Duodenal mucosa (tissue), 2 donors: Measurements from ENCODE around the gene MAN1B1.

Source experiments
- H3K27ac ChIP-seq: one replicate; pipeline ENCODE4 v1.7.0; 2013; ENCODE audit warnings: low read depth, low read length
- H3K27me3 ChIP-seq, 2 donors: one replicate each; pipeline ENCODE4 v1.7.0; 2013; ENCODE audit warnings: low read length in 2 of 2, control low read depth in 1 of 2; ENCODE audit not compliant: insufficient read depth in 2 of 2, control insufficient read depth in 1 of 2
- H3K36me3 ChIP-seq, 2 donors: one replicate each; pipeline ENCODE4 v1.7.0; 2013; ENCODE audit warnings: low read length in 2 of 2, control low read depth in 1 of 2; ENCODE audit not compliant: insufficient read depth in 2 of 2, control insufficient read depth in 1 of 2
- H3K4me1 ChIP-seq, 2 donors: one replicate each; pipeline ENCODE4 v1.7.0; 2013; ENCODE audit warnings: low read length in 2 of 2, control low read depth in 1 of 2; ENCODE audit not compliant: insufficient read depth in 2 of 2, control insufficient read depth in 1 of 2
- H3K4me3 ChIP-seq, 2 donors: one replicate each; pipeline ENCODE4 v1.7.0; 2013; ENCODE audit warnings: low read length in 2 of 2, low read depth in 1 of 2
- H3K9ac ChIP-seq, 2 donors: one replicate each; pipeline ENCODE4 v1.7.0; 2013; ENCODE audit warnings: low read length in 2 of 2, low read depth in 1 of 2
- H3K9me3 ChIP-seq, 2 donors: one replicate each; pipeline ENCODE4 v1.7.0; 2013; ENCODE audit warnings: low read length in 2 of 2, control low read depth in 1 of 2; ENCODE audit not compliant: control insufficient read depth in 1 of 2

The MAN1B1 gene

DNA sequence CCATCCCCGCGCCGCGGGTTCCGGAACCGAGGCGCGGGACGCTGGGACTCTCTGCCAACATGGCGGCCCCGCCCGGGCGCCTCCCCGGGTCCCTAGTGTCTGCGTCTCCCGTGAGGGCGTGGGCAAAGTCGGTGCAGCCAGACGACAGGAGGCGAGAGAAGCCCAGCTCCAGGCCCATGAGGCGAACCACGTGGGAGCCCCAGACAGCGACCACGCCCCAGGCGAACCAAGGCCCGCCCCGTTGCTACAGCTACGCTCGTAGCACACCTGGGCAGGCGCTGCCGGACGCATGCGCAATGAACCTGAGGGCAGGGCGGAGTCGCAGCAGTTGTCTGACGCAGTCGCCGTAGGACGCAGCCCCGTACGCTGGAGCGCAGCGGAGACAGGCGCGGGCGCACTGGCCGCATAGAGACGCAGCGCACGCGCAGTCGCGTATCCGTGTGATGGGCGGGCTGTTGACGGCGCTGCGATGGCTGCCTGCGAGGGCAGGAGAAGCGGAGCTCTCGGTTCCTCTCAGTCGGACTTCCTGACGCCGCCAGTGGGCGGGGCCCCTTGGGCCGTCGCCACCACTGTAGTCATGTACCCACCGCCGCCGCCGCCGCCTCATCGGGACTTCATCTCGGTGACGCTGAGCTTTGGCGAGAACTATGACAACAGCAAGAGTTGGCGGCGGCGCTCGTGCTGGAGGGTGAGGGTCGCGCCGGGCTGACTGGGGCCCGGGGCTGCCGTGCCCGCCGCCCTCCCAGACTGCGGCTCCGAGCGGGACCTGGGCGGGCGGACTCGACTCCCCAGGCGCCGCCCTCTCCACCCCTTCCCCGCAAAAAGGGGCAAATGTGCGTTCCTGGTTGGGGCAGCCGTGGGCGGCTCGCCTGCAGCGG is at the start of gene MAN1B1:
Gene MAN1B1, plus strand, starts transcription at position 455 of the 878 bp plus-strand sequence. Its CDS starts 15 bp downstream, at position 470.
- Histone ChIP-seq H3K9me3 (no peaks in the 10 kb centered on the region), H3K27me3 (no peaks in the 10 kb centered on the region), H3K9ac (peak within 1 kb of the TSS; percentile 83 to 84), H3K36me3 (peaks cover 5 to 23% of the 10 kb centered on the region in 2 donors), H3K27ac (peak within 1 kb of the TSS; percentile 89), H3K4me1 (peaks cover 18 to 25% of the 10 kb centered on the region in 2 donors), H3K4me3 (peak within 1 kb of the TSS; percentile 72 to 79)

DNA sequence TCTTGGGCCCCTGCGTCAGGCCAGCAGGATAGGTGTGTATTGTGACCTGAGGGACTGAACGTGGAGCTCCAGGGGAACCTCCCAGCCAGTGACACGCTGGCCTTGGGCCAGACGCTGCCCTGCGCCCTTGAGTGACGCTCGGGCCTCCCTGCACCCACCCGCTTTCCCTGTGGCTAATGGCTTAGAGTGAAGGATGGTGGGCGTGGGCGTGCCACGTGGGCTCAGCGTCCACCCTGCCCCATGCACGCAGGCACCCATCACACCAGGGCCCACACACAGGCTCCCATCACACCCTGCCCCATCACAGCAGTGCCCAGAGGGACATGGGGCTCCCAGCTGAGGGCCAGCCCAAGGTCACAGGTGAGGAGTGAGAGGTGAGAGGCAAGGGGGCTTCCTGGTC is 49.8 kb upstream of the MAN1B1 start:
- Histone ChIP-seq H3K9ac (no peak overlapping the region), H3K4me3 (no peak overlapping the region), H3K27ac (no peak overlapping the region), H3K9me3 (no peaks in the 10 kb centered on the region), H3K4me1 (peaks cover 14 to 16% of the 10 kb centered on the region in 2 donors), H3K27me3 (no peaks in the 10 kb centered on the region), H3K36me3 (no peaks in the 10 kb centered on the region)

DNA sequence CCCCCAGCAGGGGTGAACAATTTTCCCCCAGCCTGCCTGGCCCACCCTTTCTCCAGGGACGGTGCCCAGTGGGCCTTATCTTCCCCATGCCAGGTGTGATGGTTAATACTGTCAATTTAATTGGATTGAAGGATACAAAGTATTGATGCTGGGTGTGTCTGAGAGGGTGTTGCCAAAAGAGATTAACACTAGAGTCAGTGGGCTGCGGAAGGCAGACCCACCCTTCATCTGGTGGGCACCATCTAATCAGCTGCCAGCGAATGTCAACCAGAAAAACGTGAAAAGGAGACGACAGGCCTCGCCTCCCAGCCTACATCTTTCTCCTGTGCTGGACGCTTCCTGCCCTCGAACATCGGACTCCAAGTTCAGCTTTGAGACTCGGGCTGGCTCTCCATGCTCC is 49.3 kb upstream of the MAN1B1 start:
- Histone ChIP-seq H3K27me3 (no peaks in the 10 kb centered on the region), H3K4me1 (peaks cover 11 to 12% of the 10 kb centered on the region in 2 donors), H3K4me3 (no peak overlapping the region), H3K9ac (no peak overlapping the region), H3K36me3 (no peaks in the 10 kb centered on the region), H3K9me3 (no peaks in the 10 kb centered on the region), H3K27ac (no peak overlapping the region)

DNA sequence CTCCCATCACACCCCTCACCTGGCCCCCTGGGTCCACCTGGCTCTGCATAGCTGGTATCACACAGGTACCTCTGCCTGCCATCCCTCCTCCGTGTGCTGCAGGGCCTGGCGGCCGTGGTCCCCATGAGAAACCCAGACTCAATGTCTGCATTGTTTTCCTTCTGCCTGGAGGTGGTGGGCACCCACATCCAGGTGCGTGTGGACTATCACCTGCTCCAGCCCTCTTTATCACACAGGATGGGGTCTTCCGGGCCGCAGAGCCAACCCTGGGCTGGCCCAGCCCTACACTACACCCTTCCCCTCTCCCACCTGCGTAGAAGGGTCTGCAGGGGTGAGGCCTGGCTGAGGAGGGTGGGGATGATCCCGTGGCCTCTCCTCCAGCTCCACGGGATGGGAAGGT is 47.9 kb upstream of the MAN1B1 start:
- Histone ChIP-seq H3K4me1 (peaks cover 22 to 23% of the 10 kb centered on the region in 2 donors), H3K27ac (no peak overlapping the region), H3K4me3 (no peak overlapping the region), H3K9ac (no peak overlapping the region), H3K27me3 (peaks cover 0 to 3% of the 10 kb centered on the region in 2 donors), H3K36me3 (no peaks in the 10 kb centered on the region), H3K9me3 (no peaks in the 10 kb centered on the region)

DNA sequence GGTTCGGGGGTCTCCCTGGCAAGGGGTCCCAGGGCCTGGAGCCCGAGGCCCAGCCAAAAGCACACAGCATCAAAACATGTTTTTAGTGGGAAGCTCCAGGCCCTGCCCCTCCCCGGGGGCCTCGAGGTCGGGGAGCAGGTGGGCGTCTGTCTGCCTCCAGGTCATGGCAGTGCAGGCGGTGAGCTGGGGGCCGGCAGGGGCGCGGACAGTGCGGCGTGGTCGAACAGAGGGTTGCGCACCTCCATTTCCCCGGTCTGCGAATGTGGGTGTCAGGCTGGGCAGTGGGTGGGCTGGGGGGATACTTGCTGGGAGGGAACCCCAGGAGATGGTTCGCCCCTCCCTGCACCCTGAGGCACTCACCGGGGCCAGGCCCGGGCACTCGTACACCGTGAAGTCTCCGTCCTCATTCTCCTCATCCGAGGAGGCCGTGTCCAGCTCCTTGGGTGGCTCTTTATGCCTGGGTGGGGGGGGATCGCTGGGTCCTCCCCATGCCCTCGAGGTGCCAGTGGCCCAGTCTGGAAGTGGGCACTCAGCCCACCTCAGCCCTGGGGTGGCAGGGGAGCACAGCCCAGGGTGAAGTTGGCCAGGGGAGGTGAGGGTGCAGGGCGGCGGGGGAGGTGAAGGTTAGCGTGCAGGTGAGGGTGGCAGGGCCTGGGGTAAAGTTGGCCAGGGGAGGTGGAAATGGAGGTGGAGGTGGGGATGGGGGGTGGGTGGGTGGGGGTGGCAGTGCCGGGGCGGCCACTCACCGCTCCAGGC is 47.0 kb upstream of the MAN1B1 start:
- H3K27ac ChIP-seq, result no peak overlapping the region
- H3K27me3 ChIP-seq, result peaks cover 0 to 9% of the 10 kb centered on the region in 2 donors
- peaks cover 27% of the 10 kb centered on the region in 2 donors for H3K4me1 ChIP-seq
- no peak overlapping the region for H3K9ac ChIP-seq
- no peaks in the 10 kb centered on the region for H3K36me3 ChIP-seq
- no peak overlapping the region for H3K4me3 ChIP-seq
- no peaks in the 10 kb centered on the region for H3K9me3 ChIP-seq

DNA sequence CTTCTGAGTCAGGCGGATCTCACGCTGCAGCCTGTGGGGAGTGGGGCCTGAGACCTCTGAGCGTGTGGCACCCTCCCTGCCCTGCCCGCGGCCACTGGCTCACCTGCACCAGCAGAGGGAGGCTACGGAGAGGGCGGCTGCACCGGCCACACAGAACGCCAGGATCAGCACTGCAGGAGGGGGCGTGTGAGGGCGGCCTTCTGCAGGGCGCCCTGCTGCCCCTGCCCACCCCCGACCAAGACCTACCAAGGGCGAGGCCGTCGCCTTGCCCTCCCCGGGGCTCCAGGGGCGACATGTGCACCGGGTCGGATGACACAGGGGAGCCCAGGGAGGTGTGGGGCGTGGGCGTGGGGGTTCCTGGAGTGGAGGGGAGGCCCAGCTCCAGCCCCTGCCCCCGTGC is 46.2 kb upstream of the MAN1B1 start:
- Histone ChIP-seq H3K9ac (no peak overlapping the region), H3K9me3 (no peaks in the 10 kb centered on the region), H3K4me1 (peaks cover 26 to 27% of the 10 kb centered on the region in 2 donors), H3K4me3 (no peak overlapping the region), H3K36me3 (no peaks in the 10 kb centered on the region), H3K27ac (no peak overlapping the region), H3K27me3 (peaks cover 0 to 15% of the 10 kb centered on the region in 2 donors)

DNA sequence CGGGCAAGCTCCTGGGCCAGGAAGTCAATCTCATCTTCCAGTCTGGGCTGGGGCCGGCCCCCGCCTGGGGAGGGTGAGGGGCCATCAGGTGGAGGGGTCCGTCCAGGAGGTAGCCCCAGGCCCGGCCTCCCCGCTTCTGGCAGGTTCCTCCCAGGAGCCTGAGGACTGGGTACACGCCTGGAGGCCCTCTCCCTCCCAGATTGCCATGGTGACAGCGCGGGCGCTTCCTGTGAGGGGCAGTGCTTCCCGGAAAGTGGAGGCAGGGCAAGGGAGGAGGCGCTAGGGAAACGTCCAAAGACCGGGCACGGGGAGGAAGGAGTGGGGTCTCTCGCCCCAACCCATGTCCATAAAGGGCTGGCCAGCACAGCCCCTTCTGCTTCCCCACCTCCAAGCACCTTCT is 45.7 kb upstream of the MAN1B1 start:
- H3K36me3 ChIP-seq, result no peaks in the 10 kb centered on the region
- peaks cover 28 to 30% of the 10 kb centered on the region in 2 donors for H3K4me1 ChIP-seq
- H3K27ac ChIP-seq, result no peak overlapping the region
- no peak overlapping the region for H3K4me3 ChIP-seq
- H3K27me3 ChIP-seq, result peaks cover 0 to 15% of the 10 kb centered on the region in 2 donors
- no peaks in the 10 kb centered on the region for H3K9me3 ChIP-seq
- no peak overlapping the region for H3K9ac ChIP-seq

DNA sequence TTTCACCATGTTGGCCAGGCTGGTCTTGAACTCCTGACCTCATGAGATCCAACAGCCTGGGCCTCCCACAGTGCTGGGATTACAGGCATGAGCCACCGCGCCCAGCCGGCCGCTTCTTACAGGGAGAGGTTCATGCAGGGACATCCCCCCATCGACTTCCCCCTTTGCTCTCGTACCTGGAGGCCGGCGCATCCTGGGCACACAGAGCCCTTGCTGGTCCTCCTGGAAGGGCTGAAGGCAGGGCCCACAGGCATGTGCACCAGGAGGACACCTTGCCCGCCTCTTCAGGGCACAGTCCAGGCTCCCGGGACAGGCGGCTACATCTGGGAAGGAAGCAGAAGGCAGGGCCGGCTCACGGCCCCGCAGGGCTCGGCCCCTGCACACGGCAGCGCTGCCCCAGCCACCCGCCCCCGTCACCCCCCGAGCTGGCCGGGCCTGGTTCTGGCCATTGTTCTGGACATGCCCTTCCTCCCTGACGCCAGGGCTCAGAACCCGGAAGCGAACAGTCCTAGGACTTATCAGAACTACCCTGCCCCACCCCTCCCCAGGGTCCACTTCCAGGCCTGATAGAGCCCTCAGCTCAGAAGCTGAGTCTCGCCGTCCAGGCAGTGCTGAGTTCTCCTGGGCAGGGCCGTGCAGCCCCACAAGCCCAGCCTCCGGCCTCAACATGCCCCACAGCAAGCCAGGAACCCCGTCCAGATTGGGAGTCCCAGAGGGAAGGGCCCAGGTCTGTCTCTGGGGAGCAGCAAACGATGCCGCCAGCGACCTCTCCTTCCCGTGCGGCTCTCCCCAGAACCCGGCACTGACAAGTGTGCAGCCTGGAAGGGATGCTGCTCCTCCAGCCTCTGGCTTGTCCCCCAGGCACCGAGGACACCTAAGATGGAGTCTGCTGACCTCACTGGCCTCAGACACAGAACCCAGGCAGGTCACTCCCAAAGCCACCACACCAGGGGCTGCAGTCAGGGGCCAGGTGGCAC is 43.7 kb upstream of the MAN1B1 start:
- no peaks in the 10 kb centered on the region for H3K36me3 ChIP-seq
- H3K9me3 ChIP-seq, result no peaks in the 10 kb centered on the region
- no peak overlapping the region for H3K27ac ChIP-seq
- no peak overlapping the region for H3K4me3 ChIP-seq
- peaks cover 32 to 36% of the 10 kb centered on the region in 2 donors for H3K4me1 ChIP-seq
- H3K27me3 ChIP-seq, result peaks cover 5 to 26% of the 10 kb centered on the region in 2 donors
- H3K9ac ChIP-seq, result no peak overlapping the region

DNA sequence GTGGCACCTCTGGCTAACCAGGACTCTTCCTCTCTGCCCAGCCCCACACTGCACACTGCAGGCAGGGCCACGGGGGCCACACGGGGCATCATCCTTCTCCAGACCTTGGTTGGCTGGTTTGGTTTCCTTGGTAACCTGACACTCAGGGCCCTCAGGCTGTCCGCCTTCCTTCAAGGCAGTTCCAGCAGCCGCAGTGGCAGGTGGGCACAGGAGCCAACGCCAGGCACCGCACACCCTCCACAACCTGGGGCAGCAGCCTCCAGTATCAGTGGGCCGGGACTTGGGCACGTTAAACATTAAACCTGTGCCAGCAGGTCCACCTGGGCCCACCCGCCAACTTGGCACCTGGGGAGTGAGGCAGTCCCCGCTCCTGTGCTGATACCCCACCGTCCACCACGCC is 42.7 kb upstream of the MAN1B1 start:
- H3K27me3 ChIP-seq, result peaks cover 5 to 27% of the 10 kb centered on the region in 2 donors
- H3K4me3 ChIP-seq, result peak overlapping the region; percentile 51 to 60
- H3K4me1 ChIP-seq, result peaks cover 32 to 36% of the 10 kb centered on the region in 2 donors

More for the DNA sequence above, 42.7 kb upstream of the MAN1B1 start:
- Histone ChIP-seq H3K27ac (peak overlapping the region; percentile 32), H3K9me3 (no peaks in the 10 kb centered on the region), H3K36me3 (no peaks in the 10 kb centered on the region), H3K9ac (peak overlapping the region in 1 of 2 donors; percentile 14)
